B cell (primary cell): ENCODE results near the gene PIGBOS1.

Experiments used
- CTCF ChIP-seq: fragments of 200-600 bp; IDR thresholded peaks from one replicate; pipeline ENCODE4 v1.8.0; 2022; ENCODE audit warnings: antibody characterized with exemption, mild to moderate bottlenecking
- EZH2 ChIP-seq: IDR thresholded peaks from 2 replicates; pipeline ENCODE4 v1.6.1; 2012; ENCODE audit warnings: borderline replicate concordance, low read depth, mild to moderate bottlenecking, moderate library complexity, low read length; ENCODE audit not compliant: insufficient read depth, poor library complexity, severe bottlenecking

GRCh38 chr15:55344206-55344605 is 25.3 kb upstream of the PIGBOS1 start:
- TF ChIP-seq EZH2 = no peak
- no peak for TF ChIP-seq CTCF
